ENCODE results near the gene NRARP. TPM values are rescaled to one million over a fixed set of nuclear protein-coding genes. Genes with fewer than 3 reads are reported as not detected.

NRARP gene
- polyA plus RNA-seq, 1 experiment, result 0.17 TPM

- POLR2A ChIA-PET, result no interaction called here
- CTCF ChIA-PET, result interaction anchor here (1.0 to 1.3 kb wide), 2 partner anchors 8 to 32 kb away, joined by 4 to 5 read pairs; no protein-coding TSS in a partner anchor
- DNase-seq (ENCODE audit: low read depth), result no peak
- Histone ChIP-seq H3K36me3 (ENCODE audit: control insufficient read depth, insufficient read depth, low read length) (peaks cover 32% of the 10 kb centered on the region), H3K4me3 (ENCODE audit: low read depth, low read length) (no peak overlapping the region), H3K27me3 (ENCODE audit: control insufficient read depth, insufficient read depth, low read length) (no peaks in the 10 kb centered on the region)
- TF ChIP-seq CTCF (IDR thresholded peaks at IDR 0.05; ENCODE audit: insufficient read depth, low read depth, low read length), result no peak
Observed at GRCh38 chr9:137268538-137269201, 33.4 kb downstream of the NRARP start.

- Histone ChIP-seq H3K36me3 (ENCODE audit: control insufficient read depth, insufficient read depth, low read length) (peaks cover 32% of the 10 kb centered on the region), H3K27me3 (ENCODE audit: control insufficient read depth, insufficient read depth, low read length) (no peaks in the 10 kb centered on the region), H3K4me3 (ENCODE audit: low read depth, low read length) (no peak overlapping the region)
- TF ChIP-seq CTCF (IDR thresholded peaks at IDR 0.05; ENCODE audit: insufficient read depth, low read depth, low read length), result no peak
- POLR2A ChIA-PET, result no interaction called here
- CTCF ChIA-PET, result interaction anchor here (1.0 kb wide), 2 partner anchors 9 to 43 kb away, joined by 3 to 5 read pairs; partner anchors contain the start of gene CYSRT1
- DNase-seq (ENCODE audit: low read depth), result no peak
Observed at GRCh38 chr9:137267933-137268355, 34.1 kb downstream of the NRARP start.

GRCh38 chr9:137266585-137267453 lies 35.3 kb downstream of the NRARP start:
- peaks cover 28% of the 10 kb centered on the region for H3K36me3 ChIP-seq (ENCODE audit: control insufficient read depth, insufficient read depth, low read length)
- ChIA-PET POLR2A (no interaction called here), CTCF (interaction anchor here (1.0 to 3.1 kb wide), 2 partner anchors 30 to 42 kb away, joined by 3 to 9 read pairs; partner anchors contain the start of gene CYSRT1)
- DNase-seq (ENCODE audit: low read depth), result no peak
- no peak overlapping the region for H3K4me3 ChIP-seq (ENCODE audit: low read depth, low read length)
- TF ChIP-seq CTCF (IDR thresholded peaks at IDR 0.05; ENCODE audit: insufficient read depth, low read depth, low read length), result no peak
- H3K27me3 ChIP-seq (ENCODE audit: control insufficient read depth, insufficient read depth, low read length), result no peaks in the 10 kb centered on the region

- ChIA-PET CTCF (interaction anchor here (3.1 kb wide), 1 partner anchor 29 kb away, joined by 9 read pairs; no protein-coding TSS in a partner anchor), POLR2A (no interaction called here)
- Histone ChIP-seq H3K27me3 (ENCODE audit: control insufficient read depth, insufficient read depth, low read length) (no peaks in the 10 kb centered on the region), H3K4me3 (ENCODE audit: low read depth, low read length) (no peak overlapping the region), H3K36me3 (ENCODE audit: control insufficient read depth, insufficient read depth, low read length) (peaks cover 28% of the 10 kb centered on the region)
- DNase-seq (ENCODE audit: low read depth), result no peak
- TF ChIP-seq CTCF (IDR thresholded peaks at IDR 0.05; ENCODE audit: insufficient read depth, low read depth, low read length), result no peak
Observed at GRCh38 chr9:137266162-137266527, 35.9 kb downstream of the NRARP start.

Measured in BJ (cell line).